Upper lobe of right lung (tissue), 1 donor: ENCODE results near the gene FBXO24. TPM values are rescaled to one million over a fixed set of nuclear protein-coding genes. Genes with fewer than 3 reads are reported as not detected.

ENCODE experiments used
- ATAC-seq: fragments of 200-7000 bp; cut with Tn5 transposase; one replicate; pipeline ENCODE4 v1.9.1; 2020; ENCODE audit warnings: mild to moderate bottlenecking, moderate library complexity
- DNase-seq: peaks from one replicate; pipeline ENCODE4 v3.0.0-alpha.2; 2020
- H3K27ac ChIP-seq: fragments of 200-600 bp; one replicate; pipeline ENCODE4 v1.8.0; 2022
- H3K27me3 ChIP-seq: fragments of 200-600 bp; one replicate; pipeline ENCODE4 v1.8.0; 2022; ENCODE audit warnings: mild to moderate bottlenecking
- H3K36me3 ChIP-seq: fragments of 200-600 bp; one replicate; pipeline ENCODE4 v1.8.0; 2022
- H3K4me1 ChIP-seq: fragments of 200-600 bp; one replicate; pipeline ENCODE4 v1.8.0; 2022
- H3K4me3 ChIP-seq: fragments of 200-600 bp; one replicate; pipeline ENCODE4 v1.8.0; 2022; ENCODE audit warnings: mild to moderate bottlenecking
- H3K9me3 ChIP-seq: fragments of 200-600 bp; one replicate; pipeline ENCODE4 v1.8.0; 2022
- CTCF ChIP-seq: fragments of 200-600 bp; IDR thresholded peaks from one replicate; pipeline ENCODE4 v1.8.0; 2022; ENCODE audit warnings: antibody characterized with exemption
- intact Hi-C: fragments of 100-400 bp; cut with DNase I; formaldehyde crosslinking; loops from one replicate; pipeline ENCODE4 v1.11.0; 2022
- total RNA-seq: library from RNA; stranded (reverse); fragmentation: NEBNext Ultra II Directional; extraction: Animal tissue kit (Norgen Biotek cat#: 25700); gene quantifications from one replicate; pipeline ENCODE4 v1.2.1, GENCODE V29; 2021
- donor health status: DM: no; HTN: yes; CAD: no; lungs with severe emphysema.

Gene FBXO24
- total RNA-seq, 1 donor from 2014 or later: 1.4 TPM

GRCh38 chr7:100591596-100591995 is 5.5 kb downstream of the FBXO24 start:
- H3K4me3 ChIP-seq: no peak overlapping the region
- no peaks in the 10 kb centered on the region for H3K36me3 ChIP-seq
- H3K27ac ChIP-seq: no peak overlapping the region
- H3K9me3 ChIP-seq: no peaks in the 10 kb centered on the region
- H3K27me3 ChIP-seq: no peaks in the 10 kb centered on the region
- ATAC-seq (no peak), DNase-seq (no peak)
- intact Hi-C loops: no loop called here
- H3K4me1 ChIP-seq: peaks cover 5% of the 10 kb centered on the region
- no peak for TF ChIP-seq CTCF

- H3K9me3 ChIP-seq: no peaks in the 10 kb centered on the region
- no peaks in the 10 kb centered on the region for H3K36me3 ChIP-seq
- ATAC-seq (no peak), DNase-seq (no peak)
- H3K4me3 ChIP-seq: no peak overlapping the region
- TF ChIP-seq CTCF: no peak
- H3K27me3 ChIP-seq: no peaks in the 10 kb centered on the region
- no peak overlapping the region for H3K27ac ChIP-seq
- intact Hi-C loops: no loop called here
- H3K4me1 ChIP-seq: no peaks in the 10 kb centered on the region
Measured at GRCh38 chr7:100595188-100595587, 9.1 kb downstream of the FBXO24 start.

GRCh38 chr7:100598425-100598824 is 12.3 kb downstream of the FBXO24 start:
- Histone ChIP-seq H3K4me1 (peaks cover 3% of the 10 kb centered on the region), H3K4me3 (no peak overlapping the region), H3K27ac (no peak overlapping the region), H3K36me3 (no peaks in the 10 kb centered on the region), H3K9me3 (no peaks in the 10 kb centered on the region), H3K27me3 (no peaks in the 10 kb centered on the region)
- intact Hi-C loops: no loop called here
- TF ChIP-seq CTCF: no peak
- DNase-seq (no peak), ATAC-seq (no peak)

- H3K27ac ChIP-seq: no peak overlapping the region
- H3K27me3 ChIP-seq: no peaks in the 10 kb centered on the region
- H3K4me1 ChIP-seq: peaks cover 15% of the 10 kb centered on the region
- H3K9me3 ChIP-seq: no peaks in the 10 kb centered on the region
- TF ChIP-seq CTCF: no peak
- ATAC-seq: no peak
- intact Hi-C loops: no loop called here
- DNase-seq: no peak
- H3K4me3 ChIP-seq: no peak overlapping the region
- H3K36me3 ChIP-seq: no peaks in the 10 kb centered on the region
Measured at GRCh38 chr7:100599911-100600729, 14.0 kb downstream of the FBXO24 start.

- no peak for TF ChIP-seq CTCF
- Histone ChIP-seq H3K27me3 (no peaks in the 10 kb centered on the region), H3K9me3 (no peaks in the 10 kb centered on the region), H3K36me3 (no peaks in the 10 kb centered on the region), H3K4me3 (no peak overlapping the region), H3K4me1 (peaks cover 18% of the 10 kb centered on the region), H3K27ac (no peak overlapping the region)
- DNase-seq (no peak), ATAC-seq (no peak)
- intact Hi-C loops: no loop called here
Measured at GRCh38 chr7:100600730-100601038, 14.6 kb downstream of the FBXO24 start.
